GM23338 (cell line): ENCODE data around the gene MAD1L1. TPM values are rescaled to one million over a fixed set of nuclear protein-coding genes. Genes with fewer than 3 reads are reported as not detected.

Experiments used
- ATAC-seq: fragments of 200-7000 bp; cut with Tn5 transposase; 3 replicates; pipeline ENCODE4 v1.9.1; 2020
- DNase-seq: peaks from one replicate; pipeline ENCODE4 v3.0.0-alpha.2; 2015; ENCODE audit warnings: low spot score
- H2AFZ ChIP-seq: fragments of 200-600 bp; sonication (generic); 2 replicates; pipeline ENCODE4 v1.8.0; 2016; ENCODE audit warnings: antibody characterized with exemption, mild to moderate bottlenecking, moderate library complexity
- H3F3A ChIP-seq: fragments of 200-600 bp; sonication (generic); replicated peaks from 2 replicates; pipeline ENCODE4 v1.8.0; 2017; ENCODE audit warnings: antibody characterized with exemption, mixed run types, low read depth
- H3K27ac ChIP-seq: fragments of 200-600 bp; sonication (generic); 2 replicates; pipeline ENCODE4 v1.6.1; 2016; ENCODE audit warnings: low read depth
- H3K27me3 ChIP-seq: fragments of 200-600 bp; sonication (generic); 2 replicates; pipeline ENCODE4 v1.8.0; 2016; ENCODE audit warnings: mild to moderate bottlenecking, mixed run types, moderate library complexity; ENCODE audit not compliant: insufficient read depth
- H3K36me3 ChIP-seq: fragments of 200-600 bp; sonication (generic); 2 replicates; pipeline ENCODE4 v1.8.0; 2016; ENCODE audit warnings: mild to moderate bottlenecking; ENCODE audit not compliant: insufficient read depth
- H3K4me1 ChIP-seq: fragments of 200-600 bp; sonication (generic); 2 replicates; pipeline ENCODE4 v1.8.0; 2016; ENCODE audit warnings: mild to moderate bottlenecking, moderate library complexity; ENCODE audit not compliant: insufficient read depth
- H3K4me2 ChIP-seq: fragments of 200-600 bp; sonication (generic); 2 replicates; pipeline ENCODE4 v1.7.1; 2017; ENCODE audit warnings: mixed run types
- H3K4me3 ChIP-seq: fragments of 200-600 bp; sonication (generic); 2 replicates; pipeline ENCODE4 v1.6.1; 2016; ENCODE audit warnings: mixed run types
- H3K79me2 ChIP-seq: fragments of 200-600 bp; sonication (generic); replicated peaks from 2 replicates; pipeline ENCODE4 v1.8.0; 2017; ENCODE audit warnings: mild to moderate bottlenecking; ENCODE audit not compliant: insufficient read depth
- H3K9me2 ChIP-seq: fragments of 200-600 bp; sonication (generic); 2 replicates; pipeline ENCODE4 v1.8.0; 2017; ENCODE audit not compliant: insufficient read depth
- H4K20me1 ChIP-seq: fragments of 200-600 bp; sonication (generic); replicated peaks from 2 replicates; pipeline ENCODE4 v1.8.0; 2017; ENCODE audit warnings: mild to moderate bottlenecking; ENCODE audit not compliant: insufficient read depth
- H3K27ac Mint-ChIP-seq: 2 replicates; pipeline ENCODE4 v1.8.0; 2020; ENCODE audit warnings: inconsistent platforms, mild to moderate bottlenecking, moderate library complexity, mixed read lengths
- H3K27me3 Mint-ChIP-seq: 3 replicates; pipeline ENCODE4 v1.8.0; 2022; ENCODE audit warnings: low read depth, mild to moderate bottlenecking, moderate library complexity, mixed read lengths, inconsistent platforms; ENCODE audit not compliant: insufficient read depth, poor library complexity
- H3K36me3 Mint-ChIP-seq: 3 replicates; pipeline ENCODE4 v1.8.0; 2021; ENCODE audit warnings: low read depth, mild to moderate bottlenecking, inconsistent platforms, moderate library complexity, mixed read lengths
- H3K4me1 Mint-ChIP-seq: 3 replicates; pipeline ENCODE4 v1.8.0; 2020; ENCODE audit warnings: mild to moderate bottlenecking, inconsistent platforms, mixed read lengths
- H3K4me3 Mint-ChIP-seq: 3 replicates; pipeline ENCODE4 v1.8.0; 2021; ENCODE audit warnings: moderate library complexity, mild to moderate bottlenecking, inconsistent platforms, mixed read lengths
- H3K9me3 Mint-ChIP-seq: 3 replicates; pipeline ENCODE4 v1.8.0; 2020; ENCODE audit warnings: moderate library complexity, mild to moderate bottlenecking, inconsistent platforms, mixed read lengths
- CREB1 ChIP-seq: fragments of 250-450 bp; sonication (Bioruptor Pico); IDR thresholded peaks from 2 replicates; pipeline ENCODE4 v1.5.0; 2020; ENCODE audit warnings: low read depth, mild to moderate bottlenecking, moderate library complexity
- EZH2 ChIP-seq: fragments of 200-600 bp; sonication (generic); IDR thresholded peaks from one replicate; pipeline ENCODE4 v1.8.0; 2017; ENCODE audit warnings: antibody characterized with exemption, mild to moderate bottlenecking, low read depth; ENCODE audit not compliant: unreplicated experiment
- NANOG ChIP-seq: IDR thresholded peaks from 2 replicates; pipeline ENCODE4 v1.6.1; 2016; ENCODE audit warnings: antibody characterized with exemption, borderline replicate concordance
- STAT1 ChIP-seq: IDR thresholded peaks from one replicate; pipeline ENCODE4 v1.6.1; 2016; ENCODE audit warnings: antibody characterized with exemption; ENCODE audit not compliant: unreplicated experiment
- ZNF114 ChIP-seq: fragments of 250-450 bp; sonication (Bioruptor Pico); IDR thresholded peaks from 2 replicates; pipeline ENCODE4 v1.5.0; 2020; ENCODE audit warnings: mild to moderate bottlenecking, moderate library complexity
- ZNF331 ChIP-seq: fragments of 250-450 bp; sonication (Bioruptor Pico); IDR thresholded peaks from 2 replicates; pipeline ENCODE4 v1.5.0; 2020; ENCODE audit warnings: low read depth, mild to moderate bottlenecking, moderate library complexity
- polyA plus RNA-seq: library from polyadenylated mRNA; unstranded; fragments of >200 nt; fragmentation: Nextera tagmentation; extraction: Ambion mirVana; gene quantifications from 2 replicates; pipeline ENCODE4 v1.2.1, GENCODE V29; 2016
- total RNA-seq: library from RNA; depleted of rRNA; stranded (reverse); fragments of >200 nt; shearing (Covaris generic); gene quantifications from 2 replicates; pipeline ENCODE4 v1.2.3, GENCODE V29; 2014
- TF ChIP-seq, protein P1 (sequence below): fragments of 250-450 bp; sonication (Bioruptor Pico); IDR thresholded peaks from 2 replicates; pipeline ENCODE4 v1.5.0; 2020; ENCODE audit warnings: mild to moderate bottlenecking, moderate library complexity
- TF ChIP-seq, protein P2 (sequence below): IDR thresholded peaks from 2 replicates; pipeline ENCODE4 v1.6.1; 2016; ENCODE audit warnings: antibody characterized with exemption

Gene MAD1L1
- total and polyA plus RNA-seq, 2 experiments from 2014 or later = 40.3 to 59.3 TPM

DNA sequence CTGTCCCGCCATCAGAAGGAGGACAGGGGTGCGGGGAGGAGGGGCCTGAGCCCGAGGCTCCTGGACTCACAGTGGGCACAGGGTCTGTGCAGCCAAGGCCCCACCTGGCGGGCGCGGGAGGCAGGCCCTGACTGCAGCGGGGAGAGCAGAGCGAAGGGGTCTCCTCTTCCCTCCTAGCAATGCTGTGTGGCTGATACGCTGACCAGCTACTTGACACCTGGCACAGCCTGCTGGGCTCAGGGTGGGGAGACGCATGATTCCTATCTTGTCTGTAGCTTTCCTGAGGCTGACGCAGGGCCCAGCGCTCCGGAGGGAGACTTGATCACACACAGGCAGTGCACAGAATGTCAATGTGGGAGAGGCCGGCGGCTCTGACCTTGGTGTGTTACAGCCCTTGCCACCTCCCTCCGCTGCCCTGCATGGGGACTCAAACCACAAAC is 387.8 kb downstream of the MAD1L1 start (continued):
- TF ChIP-seq, protein P1, sequence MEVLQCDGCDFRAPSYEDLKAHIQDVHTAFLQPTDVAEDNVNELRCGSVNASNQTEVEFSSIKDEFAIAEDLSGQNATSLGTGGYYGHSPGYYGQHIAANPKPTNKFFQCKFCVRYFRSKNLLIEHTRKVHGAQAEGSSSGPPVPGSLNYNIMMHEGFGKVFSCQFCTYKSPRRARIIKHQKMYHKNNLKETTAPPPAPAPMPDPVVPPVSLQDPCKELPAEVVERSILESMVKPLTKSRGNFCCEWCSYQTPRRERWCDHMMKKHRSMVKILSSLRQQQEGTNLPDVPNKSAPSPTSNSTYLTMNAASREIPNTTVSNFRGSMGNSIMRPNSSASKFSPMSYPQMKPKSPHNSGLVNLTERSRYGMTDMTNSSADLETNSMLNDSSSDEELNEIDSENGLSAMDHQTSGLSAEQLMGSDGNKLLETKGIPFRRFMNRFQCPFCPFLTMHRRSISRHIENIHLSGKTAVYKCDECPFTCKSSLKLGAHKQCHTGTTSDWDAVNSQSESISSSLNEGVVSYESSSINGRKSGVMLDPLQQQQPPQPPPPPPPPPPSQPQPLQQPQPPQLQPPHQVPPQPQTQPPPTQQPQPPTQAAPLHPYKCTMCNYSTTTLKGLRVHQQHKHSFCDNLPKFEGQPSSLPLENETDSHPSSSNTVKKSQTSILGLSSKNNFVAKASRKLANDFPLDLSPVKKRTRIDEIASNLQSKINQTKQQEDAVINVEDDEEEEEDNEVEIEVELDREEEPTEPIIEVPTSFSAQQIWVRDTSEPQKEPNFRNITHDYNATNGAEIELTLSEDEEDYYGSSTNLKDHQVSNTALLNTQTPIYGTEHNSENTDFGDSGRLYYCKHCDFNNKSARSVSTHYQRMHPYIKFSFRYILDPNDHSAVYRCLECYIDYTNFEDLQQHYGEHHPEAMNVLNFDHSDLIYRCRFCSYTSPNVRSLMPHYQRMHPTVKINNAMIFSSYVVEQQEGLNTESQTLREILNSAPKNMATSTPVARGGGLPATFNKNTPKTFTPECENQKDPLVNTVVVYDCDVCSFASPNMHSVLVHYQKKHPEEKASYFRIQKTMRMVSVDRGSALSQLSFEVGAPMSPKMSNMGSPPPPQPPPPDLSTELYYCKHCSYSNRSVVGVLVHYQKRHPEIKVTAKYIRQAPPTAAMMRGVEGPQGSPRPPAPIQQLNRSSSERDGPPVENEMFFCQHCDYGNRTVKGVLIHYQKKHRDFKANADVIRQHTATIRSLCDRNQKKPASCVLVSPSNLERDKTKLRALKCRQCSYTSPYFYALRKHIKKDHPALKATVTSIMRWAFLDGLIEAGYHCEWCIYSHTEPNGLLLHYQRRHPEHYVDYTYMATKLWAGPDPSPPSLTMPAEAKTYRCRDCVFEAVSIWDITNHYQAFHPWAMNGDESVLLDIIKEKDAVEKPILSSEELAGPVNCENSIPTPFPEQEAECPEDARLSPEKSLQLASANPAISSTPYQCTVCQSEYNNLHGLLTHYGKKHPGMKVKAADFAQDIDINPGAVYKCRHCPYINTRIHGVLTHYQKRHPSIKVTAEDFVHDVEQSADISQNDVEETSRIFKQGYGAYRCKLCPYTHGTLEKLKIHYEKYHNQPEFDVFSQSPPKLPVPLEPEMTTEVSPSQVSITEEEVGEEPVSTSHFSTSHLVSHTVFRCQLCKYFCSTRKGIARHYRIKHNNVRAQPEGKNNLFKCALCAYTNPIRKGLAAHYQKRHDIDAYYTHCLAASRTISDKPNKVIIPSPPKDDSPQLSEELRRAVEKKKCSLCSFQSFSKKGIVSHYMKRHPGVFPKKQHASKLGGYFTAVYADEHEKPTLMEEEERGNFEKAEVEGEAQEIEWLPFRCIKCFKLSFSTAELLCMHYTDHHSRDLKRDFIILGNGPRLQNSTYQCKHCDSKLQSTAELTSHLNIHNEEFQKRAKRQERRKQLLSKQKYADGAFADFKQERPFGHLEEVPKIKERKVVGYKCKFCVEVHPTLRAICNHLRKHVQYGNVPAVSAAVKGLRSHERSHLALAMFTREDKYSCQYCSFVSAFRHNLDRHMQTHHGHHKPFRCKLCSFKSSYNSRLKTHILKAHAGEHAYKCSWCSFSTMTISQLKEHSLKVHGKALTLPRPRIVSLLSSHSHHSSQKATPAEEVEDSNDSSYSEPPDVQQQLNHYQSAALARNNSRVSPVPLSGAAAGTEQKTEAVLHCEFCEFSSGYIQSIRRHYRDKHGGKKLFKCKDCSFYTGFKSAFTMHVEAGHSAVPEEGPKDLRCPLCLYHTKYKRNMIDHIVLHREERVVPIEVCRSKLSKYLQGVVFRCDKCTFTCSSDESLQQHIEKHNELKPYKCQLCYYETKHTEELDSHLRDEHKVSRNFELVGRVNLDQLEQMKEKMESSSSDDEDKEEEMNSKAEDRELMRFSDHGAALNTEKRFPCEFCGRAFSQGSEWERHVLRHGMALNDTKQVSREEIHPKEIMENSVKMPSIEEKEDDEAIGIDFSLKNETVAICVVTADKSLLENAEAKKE (CRISPR knock-in tag) = no peak
- TF ChIP-seq EZH2 = no peak
- no peak for TF ChIP-seq ZNF331 (CRISPR knock-in tag)

DNA sequence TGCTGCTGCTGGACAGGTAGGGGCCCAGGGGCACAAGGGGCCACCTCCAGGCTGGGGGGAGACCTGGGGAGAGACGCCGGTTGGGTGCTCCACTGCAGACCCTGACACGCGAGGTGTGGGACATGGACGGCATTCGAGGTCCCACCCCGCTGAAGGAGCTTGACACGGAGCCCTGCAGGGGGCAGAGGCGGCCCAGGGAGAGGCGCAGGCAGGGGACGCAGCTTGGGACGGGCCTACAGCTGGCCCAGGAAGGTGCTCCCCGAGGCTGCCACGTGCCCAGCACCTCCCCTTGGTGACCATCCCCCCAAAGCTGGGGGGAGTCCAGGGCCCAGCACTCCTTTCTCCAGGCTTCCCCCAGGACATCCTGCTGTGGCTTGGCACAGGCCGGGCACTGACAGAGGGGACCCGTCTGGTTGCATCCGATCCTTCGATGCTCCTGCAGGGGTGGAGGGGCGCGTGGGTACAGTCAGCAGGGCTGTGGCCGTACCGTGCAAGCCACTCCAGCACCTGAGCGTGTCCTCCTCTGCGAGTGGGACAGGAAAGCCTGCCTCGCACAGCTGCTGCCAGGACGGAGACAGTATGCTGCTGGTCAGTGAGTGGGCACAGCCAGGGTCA is 388.3 kb downstream of the MAD1L1 start:
- Histone ChIP-seq H3K4me1 (no peaks in the 10 kb centered on the region), H3K36me3 (no peaks in the 10 kb centered on the region), H3K27ac (no peak overlapping the region), H3F3A (no peaks in the 10 kb centered on the region), H3K4me3 (no peak overlapping the region), H3K9me2 (no peaks in the 10 kb centered on the region), H3K27me3 (no peaks in the 10 kb centered on the region), H4K20me1 (no peaks in the 10 kb centered on the region), H2AFZ (no peak overlapping the region), H3K79me2 (no peaks in the 10 kb centered on the region), H3K4me2 (no peak overlapping the region)
- Mint-ChIP-seq H3K27me3 (peaks cover 10% of the 10 kb centered on the region), H3K27ac (no peak overlapping the region), H3K4me3 (no peak overlapping the region), H3K36me3 (no peaks in the 10 kb centered on the region; the same call in 2 of the 3 replicates), H3K9me3 (no peaks in the 10 kb centered on the region; the same call in 2 of the 3 replicates), H3K4me1 (peaks cover 6% of the 10 kb centered on the region)
- DNase-seq = no peak
- no peak for ATAC-seq
- TF ChIP-seq NANOG (no peak), ZNF331 (CRISPR knock-in tag) (no peak), STAT1 (no peak), CREB1 (CRISPR knock-in tag) (no peak), ZNF114 (CRISPR knock-in tag) (no peak)
- TF ChIP-seq, protein P1 (CRISPR knock-in tag) = no peak
- TF ChIP-seq, protein P2, sequence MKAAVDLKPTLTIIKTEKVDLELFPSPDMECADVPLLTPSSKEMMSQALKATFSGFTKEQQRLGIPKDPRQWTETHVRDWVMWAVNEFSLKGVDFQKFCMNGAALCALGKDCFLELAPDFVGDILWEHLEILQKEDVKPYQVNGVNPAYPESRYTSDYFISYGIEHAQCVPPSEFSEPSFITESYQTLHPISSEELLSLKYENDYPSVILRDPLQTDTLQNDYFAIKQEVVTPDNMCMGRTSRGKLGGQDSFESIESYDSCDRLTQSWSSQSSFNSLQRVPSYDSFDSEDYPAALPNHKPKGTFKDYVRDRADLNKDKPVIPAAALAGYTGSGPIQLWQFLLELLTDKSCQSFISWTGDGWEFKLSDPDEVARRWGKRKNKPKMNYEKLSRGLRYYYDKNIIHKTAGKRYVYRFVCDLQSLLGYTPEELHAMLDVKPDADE = no peak
